ENCODE measurements around the gene CTAGE1. TPM values are rescaled to one million over a fixed set of nuclear protein-coding genes. Genes with fewer than 3 reads are reported as not detected.
"Not testable (repeated sequence)": the region's sequence is repeated elsewhere in the genome, so short reads cannot be mapped to it uniquely, and the experiment has no call there.

Gene CTAGE1, protein sequence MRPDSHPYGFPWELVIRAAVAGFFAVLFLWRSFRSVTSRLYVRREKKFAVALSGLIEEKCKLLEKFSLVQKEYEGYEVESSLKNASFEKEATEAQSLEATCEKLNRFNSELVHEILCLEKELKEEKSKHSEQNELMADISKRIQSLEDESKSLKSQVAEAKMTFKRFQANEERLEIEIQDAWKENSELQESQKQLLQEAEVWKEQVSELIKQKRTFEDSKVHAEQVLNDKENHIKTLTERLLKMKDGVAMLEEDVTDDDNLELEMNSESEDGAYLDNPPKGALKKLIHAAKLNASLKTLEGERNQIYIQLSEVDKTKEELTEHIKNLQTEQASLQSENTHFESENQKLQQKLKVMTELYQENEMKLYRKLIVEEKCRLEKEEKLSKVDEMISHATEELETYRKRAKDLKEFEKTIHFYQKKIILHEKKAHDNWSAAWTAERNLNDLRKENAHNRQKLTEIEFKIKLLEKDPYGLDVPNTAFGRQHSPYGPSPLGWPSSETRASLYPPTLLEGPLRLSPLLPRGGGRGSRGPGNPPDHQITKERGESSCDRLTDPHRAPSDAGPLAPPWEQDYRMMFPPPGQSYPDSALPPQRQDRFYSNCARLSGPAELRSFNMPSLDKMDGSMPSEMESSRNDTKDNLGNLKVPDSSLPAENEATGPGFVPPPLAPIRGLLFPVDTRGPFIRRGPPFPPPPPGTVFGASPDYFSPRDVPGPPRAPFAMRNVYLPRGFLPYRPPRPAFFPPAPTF
- not detected in 2 replicates for total RNA-seq (2014; rRNA removed)
- polyA plus RNA-seq (2012), result not detected

DNA sequence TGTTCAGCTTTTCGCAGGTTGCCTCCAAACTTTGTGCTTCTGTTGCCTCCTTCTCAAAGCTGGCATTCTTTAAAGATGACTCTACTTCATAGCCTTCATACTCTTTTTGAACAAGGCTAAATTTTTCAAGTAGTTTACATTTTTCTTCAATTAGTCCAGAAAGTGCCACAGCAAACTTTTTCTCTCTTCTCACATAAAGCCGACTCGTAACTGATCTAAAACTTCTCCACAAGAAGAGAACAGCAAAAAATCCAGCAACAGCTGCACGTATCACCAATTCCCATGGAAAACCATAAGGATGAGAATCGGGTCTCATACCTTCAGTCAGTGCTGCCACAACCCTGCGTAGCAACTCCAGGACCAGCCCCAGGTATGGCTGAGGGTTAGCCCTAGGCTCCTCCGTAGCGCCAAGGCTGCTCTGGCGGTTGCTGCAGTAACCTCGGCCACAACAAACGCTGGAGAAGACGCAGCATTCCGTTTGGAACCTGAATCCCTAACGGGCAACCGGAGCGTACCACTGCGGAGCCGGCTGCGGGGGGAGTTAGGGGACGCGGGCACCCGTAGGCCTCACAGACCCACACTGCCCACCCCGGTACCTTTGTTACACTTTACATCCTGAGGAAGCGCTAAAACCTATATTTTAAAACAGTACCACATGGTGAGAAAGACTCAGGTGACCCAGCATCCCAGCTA is at the start of gene CTAGE1:
Gene CTAGE1, minus strand, starts transcription at position 420 of the 693 bp plus-strand sequence. Its CDS starts 104 bp downstream, at position 316.
- no peak for DNase-seq (ENCODE audit: low read depth)

DNA sequence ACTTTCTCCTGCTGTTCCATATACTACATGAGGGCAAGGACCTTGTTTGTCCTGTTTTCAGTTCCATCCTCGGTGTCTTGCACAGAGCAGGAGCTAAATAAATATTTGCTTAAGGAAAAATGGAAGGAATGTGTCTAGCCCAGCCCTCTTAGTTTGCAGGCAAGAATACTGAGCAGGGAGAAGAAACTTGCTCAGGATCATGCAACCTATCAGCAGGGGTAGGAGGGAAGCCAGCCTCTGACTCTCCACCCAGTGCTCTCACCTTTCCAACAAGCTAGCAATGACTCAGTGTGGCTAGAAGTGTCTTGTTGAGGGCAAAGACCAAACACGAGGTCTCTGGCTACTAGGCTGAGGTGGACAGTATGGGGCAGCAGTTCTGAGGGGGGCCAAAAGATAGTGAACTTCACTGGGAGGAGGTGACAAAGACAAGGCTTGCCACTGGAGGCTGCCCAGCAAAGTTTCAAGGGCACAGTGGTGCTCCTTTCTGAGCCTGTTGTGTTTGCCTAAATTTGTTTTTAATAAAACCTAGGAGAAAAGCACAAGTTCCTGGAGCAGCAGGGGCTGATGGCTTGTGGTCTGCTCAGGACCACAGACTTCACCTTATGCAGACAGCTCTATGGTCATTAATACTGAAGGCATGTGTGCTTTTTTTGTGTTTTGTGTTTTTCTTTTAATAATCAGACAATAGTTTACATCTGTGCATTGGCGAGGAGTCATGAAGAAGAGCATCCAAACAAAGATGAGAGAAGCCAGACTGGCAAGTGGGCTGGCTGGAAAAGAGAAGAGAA is 49.1 kb upstream of the CTAGE1 start:
- DNase-seq (ENCODE audit: low read depth), result no peak

DNA sequence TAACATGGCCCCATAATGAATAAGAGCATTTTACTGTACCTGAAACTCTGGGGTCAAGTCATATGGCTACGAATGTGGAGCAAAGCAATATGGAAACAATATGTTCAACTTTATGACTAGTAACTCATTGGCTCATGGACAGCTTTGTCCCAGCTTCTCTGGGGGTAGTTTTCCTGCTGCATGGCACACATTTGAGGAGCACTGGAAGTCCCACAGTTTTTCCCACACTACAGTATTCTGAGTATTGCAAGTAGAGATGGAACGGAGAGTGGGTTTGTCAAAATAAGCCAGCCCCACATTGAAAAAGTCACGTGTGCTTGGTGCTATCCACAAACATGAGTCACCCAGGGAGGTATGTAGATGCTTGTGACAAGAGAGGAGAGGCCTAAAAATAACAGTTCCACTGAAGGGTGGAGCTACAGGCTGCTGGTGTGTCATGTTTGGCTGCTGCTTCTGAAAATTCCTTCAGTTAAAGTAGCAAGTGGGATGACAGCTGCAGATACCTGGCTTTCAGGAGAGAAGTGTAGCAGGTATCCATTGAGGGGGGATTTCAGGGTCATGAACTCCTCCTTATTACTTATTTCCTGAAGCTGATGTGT is 48.2 kb upstream of the CTAGE1 start:
- peak; percentile 49 for DNase-seq (ENCODE audit: low read depth)

DNA sequence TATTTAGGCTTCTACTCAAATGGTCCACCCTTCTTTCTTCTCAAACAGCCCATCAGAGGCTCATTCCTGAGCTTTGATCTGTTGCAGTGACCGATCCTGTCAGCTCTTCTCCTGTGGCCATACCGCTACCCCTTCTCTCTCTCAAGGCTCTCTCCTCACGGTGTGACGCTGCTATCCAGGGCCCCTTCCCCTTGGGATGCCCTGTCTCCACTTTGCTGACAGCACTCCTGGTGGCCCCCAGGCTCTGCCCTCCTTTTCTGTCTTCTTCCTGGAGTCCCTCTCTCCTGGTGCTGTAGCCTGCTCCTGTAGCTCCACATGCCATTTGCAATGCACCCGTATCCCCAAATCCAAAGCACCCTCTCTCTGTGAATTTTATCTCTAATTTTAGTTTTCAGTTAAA is 45.4 kb upstream of the CTAGE1 start:
- DNase-seq (ENCODE audit: low read depth), result no peak

DNA sequence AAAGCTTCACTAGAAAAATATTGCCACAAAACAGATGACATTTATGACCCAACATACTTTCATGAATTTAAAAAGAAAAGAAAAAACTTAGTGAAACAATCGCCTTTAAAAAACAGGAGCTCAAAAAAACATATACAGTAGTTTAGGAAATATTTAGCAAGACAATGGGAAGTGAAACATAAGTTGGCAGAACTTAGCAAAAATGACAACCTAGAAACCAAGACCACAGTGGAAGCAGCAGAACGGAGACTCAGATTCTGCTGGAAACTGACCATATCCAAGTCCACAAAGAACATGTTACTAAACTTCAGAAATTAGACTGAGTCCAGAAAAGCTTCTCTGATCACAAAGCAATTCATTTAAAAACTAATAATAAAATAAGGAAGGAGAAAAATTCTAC is 41.8 kb upstream of the CTAGE1 start:
- no peak for DNase-seq (ENCODE audit: low read depth)

DNA sequence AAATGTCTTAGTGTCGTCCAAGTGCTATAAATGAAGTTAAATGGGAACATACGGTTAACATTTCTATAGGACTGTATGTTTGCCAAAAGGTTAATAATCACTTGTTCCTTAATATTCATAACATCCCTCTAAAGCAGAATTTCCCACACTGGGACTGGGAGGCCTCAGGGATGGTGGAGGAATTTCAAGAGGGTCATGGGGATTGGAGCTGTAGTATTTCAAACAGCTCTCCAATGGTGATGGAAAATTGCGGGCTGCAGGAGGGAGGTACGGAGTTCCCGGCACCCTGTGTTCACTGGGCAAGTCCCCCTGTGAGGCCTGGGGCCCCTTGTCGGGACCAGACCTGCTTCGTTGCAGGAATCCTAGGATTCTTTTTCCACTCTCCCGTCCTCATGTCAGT is 39.8 kb upstream of the CTAGE1 start:
- no peak for DNase-seq (ENCODE audit: low read depth)

DNA sequence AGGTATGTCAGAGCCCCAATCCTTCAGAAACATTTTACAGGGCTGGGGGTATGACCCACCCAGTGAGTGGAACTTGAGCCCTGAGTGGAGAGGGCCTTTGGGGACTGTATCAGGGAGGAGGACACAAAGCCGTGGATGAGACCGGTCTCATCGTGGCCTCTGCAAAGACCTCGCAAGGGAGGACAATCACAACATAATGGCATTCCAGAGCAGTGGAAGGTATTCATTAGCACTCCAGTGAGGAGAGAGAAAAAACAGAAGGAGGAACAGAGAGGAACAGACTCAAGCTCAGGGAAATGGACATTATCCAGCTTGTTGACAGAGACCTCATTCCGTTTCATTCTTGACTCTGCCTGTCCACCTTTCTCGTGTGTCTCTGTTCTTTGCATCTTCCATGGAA is 38.8 kb upstream of the CTAGE1 start:
- no peak for DNase-seq (ENCODE audit: low read depth)

DNA sequence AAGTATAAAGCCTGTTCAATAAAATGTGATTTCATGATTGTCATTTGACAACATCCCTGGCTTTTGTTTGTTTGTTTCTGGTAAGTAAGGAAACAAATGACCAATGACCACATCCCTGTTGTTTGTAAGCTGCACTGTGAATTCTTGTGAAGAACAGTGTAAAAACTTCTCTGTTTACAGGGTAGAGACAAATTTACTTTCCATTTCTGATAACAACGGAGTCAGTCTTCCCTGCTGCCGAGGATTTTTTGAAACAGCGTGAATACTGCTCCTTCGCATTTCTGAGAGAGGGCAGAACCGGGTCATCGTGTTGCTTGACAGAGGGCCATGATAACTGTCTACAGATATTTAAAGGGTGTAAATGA is 38.4 kb upstream of the CTAGE1 start:
- DNase-seq (ENCODE audit: low read depth), result no peak

DNA sequence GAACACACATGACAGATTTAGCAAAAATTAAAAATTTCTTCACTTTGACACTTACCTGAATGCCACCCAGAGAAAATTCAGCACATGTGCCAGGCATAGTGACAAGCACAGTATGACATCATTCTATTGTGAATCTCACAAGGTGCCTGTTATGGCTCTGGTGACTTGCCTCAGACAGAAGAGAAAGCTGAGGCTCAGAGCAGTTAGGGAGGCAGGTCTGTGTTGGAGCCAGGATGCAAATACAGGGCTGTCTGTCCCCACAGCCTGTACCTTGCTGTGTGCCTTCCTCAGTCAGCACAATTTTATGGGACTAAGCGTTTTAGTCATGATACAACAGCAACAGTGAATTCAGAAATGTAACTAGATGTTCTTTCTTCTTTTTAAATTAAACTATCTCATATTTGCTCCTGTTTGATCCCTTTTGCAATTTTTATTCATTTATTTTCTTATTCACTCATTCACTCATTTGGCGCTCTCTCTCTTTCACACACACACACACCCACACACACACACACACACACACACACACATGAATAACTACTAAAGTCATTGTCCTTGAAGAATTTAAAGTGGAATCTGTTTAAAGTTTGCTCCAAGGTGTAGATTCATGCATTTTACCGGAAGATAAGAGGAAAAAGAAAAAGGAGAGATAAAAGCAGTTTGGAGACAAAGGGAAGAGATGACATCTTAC is 37.9 kb upstream of the CTAGE1 start:
- DNase-seq (ENCODE audit: low read depth), result no peak

DNA sequence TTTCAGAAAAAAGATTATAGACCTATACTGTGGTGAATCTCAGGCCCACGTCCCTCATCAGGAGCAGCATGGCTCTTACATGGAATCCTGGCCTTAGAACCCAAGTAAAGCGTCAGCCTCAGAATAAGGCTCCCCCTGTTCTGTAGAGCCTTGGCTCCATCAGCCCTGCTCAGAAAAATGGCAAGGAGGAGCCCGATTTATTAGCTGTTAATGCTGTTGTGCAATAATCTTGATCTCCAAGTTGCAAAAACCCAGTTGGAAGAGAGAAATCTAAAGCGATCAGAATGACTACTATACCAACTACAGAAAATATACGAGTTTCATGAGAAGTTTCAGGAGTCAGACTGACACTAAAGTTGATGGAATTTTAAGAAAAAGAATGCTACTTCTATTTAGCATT is 35.6 kb upstream of the CTAGE1 start:
- DNase-seq (ENCODE audit: low read depth), result no peak

DNA sequence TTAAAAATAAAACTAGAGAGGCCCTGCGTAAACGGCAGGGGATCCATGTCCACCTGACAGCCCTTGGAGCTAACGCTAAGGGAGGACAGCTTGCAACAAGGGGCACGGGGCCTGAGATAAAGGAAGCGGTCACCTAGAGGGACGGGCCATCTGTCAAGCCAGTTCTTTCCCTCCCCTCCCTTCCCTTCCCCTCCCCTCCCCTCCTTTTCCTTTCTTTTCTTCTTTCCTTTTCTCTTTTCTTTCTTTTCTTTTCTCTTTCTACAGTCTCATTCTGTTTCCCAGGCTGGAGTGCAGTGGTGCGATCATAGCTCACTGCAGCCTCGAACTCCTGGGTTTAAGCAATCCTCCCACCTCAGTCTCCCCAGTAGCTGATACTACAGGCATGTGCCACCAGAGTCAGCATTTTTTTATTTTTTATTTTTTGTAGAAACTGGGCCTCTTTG is 34.5 kb upstream of the CTAGE1 start:
- no peak for DNase-seq (ENCODE audit: low read depth)

DNA sequence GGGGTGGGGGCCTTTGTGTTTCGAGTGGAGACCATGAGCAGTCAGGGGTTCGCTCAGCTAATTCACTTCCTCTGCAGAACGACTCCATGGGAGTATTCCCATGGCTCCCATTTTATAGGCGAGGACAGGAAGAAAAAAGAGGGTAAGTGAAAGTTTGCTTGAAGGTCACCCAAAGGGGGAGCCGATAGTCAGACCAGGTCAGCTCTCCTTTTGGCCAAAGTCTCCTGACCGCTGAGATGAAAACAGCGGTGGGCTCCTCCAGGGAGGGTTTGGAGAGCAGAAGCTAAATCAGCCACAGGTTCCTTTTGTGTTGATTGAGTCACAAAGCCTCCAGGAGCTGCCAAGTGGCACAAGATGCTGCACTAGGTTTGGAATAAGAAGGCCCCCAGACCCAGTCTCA is 34.1 kb upstream of the CTAGE1 start:
- DNase-seq (ENCODE audit: low read depth), result no peak

DNA sequence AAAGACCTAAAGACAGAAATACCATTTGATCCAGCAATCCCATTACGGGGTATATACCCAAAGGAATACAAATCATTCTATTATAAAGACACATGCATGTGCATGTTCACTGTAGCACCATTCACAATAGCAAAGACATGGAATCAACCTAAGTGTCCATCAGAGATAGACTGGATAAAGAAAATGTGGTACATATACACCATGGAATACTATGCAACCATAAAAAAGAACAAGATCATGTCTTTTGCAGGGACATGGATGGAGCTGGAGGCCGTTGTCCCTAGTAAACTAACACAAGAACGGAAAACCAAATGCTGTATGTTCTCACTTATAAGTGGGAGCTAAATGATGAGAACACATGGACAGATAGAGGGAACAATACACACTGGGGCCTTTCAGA is 33.1 kb upstream of the CTAGE1 start:
- not testable (repeated sequence) for DNase-seq (ENCODE audit: low read depth)

DNA sequence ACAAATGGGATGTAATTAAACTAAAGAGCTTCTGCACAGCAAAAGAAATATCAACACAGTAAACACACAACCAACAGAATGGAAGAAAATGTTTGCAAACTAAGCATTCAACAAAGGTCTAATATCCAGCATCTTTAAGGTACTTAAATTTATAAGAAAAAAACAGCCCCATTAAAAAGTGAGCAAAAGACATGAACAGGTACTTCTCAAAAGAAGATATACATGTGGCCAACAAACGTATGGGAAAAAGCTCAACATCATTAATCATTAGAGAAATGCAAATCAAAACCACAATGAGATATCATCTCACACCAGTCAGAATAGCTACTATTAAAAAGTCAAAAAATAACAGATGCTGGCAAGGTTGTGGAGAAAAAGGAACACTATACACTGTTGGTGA is 32.6 kb upstream of the CTAGE1 start:
- DNase-seq (ENCODE audit: low read depth), result not testable (repeated sequence)

DNA sequence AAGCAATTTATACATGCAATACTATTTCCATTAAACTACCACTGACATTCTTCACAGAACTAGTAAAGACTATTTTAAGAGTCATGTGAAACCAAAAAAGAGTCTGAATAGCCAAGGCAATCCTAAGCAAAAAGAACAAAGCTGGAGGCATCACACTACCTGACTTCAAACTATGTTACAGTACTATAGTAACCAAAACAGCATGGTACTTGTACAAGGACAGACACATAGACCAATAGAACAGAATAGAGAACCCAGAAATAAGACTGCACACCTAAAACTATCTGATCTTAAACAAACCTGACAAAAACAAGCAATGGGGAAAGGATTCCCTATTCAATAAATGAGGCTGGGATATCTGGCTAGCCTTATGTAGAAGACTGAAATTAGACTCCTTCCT is 32.0 kb upstream of the CTAGE1 start:
- not testable (repeated sequence) for DNase-seq (ENCODE audit: low read depth)

DNA sequence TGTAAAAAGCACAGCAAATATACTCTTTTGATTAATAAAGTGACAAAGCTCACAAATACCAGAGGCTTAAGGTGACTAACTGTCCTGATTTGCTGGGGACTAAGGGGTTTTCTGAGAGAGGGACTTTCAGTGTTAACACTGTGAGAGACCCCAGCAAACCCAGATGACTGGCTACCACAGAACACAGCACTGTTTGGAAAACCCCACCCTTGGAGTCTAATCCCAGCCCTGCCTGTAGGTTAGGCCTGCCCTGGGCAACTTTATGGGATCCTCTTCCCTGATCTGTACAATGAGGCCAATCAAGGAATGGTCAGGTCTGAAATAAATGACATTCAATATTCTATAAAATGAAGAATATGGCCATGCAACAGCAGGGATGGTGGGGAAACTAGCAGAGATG is 30.5 kb upstream of the CTAGE1 start:
- no peak for DNase-seq (ENCODE audit: low read depth)

DNA sequence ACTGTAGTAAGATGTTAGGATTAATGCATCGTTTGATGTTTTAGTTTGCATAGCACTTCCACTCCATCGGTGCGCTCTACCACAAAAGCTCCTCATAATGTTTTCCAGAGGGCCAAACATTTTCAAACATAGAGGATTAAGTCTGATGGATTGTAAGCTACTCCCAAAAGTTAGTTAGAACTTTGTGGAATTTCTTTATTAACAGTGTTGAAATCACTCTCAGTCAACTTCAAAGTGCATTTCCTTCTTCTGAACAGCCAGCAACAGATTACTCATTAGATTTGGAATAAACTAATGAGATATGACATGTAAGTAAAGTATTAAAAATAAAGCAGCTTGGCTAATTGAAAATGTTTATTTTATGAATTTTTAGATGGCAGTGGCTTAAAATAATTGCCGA is 30.1 kb upstream of the CTAGE1 start:
- DNase-seq (ENCODE audit: low read depth), result no peak

DNA sequence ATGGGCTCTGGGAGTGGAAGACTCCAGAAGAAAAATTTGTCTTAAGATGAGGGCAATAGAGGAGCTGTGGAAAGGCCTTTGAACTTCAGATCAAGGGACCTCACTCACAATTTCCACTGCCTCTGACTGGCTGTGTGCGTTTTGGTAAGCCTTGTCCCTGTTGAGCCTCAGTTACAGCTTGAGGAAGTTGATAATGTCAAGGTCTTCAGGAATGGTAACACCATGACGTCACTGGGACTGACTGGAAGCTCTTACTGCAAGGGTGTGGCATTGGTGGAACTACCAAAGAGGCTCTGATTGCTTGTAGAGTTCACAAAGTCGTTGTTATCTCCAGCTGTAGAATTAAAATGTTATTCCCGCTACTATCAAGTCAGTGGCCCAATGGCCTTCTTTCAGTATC is 29.2 kb upstream of the CTAGE1 start:
- DNase-seq (ENCODE audit: low read depth), result no peak

DNA sequence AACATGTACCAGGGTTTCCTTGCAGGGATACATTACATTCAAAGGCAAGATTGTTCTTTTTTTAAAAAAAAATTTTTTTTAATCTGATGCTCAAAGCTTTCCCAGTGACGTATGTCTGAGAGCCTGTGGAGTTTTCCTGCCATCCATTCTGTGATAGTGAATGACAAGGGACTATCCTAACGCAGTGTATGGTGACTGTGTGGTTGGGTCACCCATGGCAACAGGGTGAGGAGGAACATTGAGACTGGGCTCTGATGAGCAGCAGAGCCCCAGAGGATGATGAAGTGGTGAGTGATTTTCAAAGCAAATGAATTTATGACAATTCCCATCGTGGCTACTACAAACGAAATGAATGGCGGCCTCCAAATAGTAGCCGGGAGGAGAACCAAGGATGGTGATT is 28.6 kb upstream of the CTAGE1 start:
- DNase-seq (ENCODE audit: low read depth), result no peak

DNA sequence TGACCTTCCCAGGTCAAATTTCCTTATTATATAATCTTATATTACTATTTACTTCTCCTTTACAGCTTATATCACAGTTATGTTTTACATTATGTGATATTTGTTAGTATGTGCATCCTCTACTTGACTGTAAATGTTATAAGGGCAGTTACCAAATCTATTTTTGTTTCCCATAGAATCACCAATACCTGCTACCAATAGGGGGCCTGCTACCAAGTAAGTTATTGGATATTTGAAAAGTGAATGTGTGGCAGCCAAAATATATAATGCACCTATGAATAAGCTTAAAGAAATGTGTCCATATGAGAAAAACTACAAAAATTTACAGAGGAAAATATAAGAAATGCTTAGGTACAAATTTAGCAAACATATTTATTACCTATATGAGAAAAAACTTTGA is 23.9 kb upstream of the CTAGE1 start:
- no peak for DNase-seq (ENCODE audit: low read depth)

DNA sequence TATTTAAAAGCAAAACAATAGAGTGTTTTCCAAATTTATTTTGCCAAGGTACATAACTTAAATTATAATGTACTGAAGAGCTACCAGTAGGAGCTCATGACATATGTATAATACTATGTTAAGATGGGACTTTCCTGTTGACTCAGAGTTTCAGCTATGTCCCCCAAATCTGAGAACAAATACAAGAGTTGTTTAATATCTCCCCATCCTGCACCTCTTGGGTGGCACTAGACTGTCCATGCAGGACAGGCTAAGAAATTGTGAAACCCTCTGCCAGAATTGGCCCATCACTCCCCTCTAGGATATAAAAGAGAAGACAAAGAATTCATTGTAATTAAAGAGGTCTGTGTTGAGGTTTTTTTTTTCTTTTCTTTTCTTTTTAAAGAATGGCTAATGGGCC is 21.7 kb upstream of the CTAGE1 start:
- DNase-seq (ENCODE audit: low read depth), result no peak

Data from LHCN-M2 (cell line).